Prostate gland (tissue), 2 donors: ENCODE measurements around the gene TYMS.

ENCODE experiments used
- POLR2A ChIP-seq: fragments of 450-650 bp; IDR thresholded peaks from one replicate; pipeline ENCODE4 v1.6.1; 2016; ENCODE audit warnings: antibody characterized with exemption, mild to moderate bottlenecking
- TF ChIP-seq, protein P1 (sequence below), 4 experiments: fragments of 200-600 bp in 2 of 4; fragments of 450-650 bp in 2 of 4; sonication (generic) in 2 of 4; IDR thresholded peaks; 1 replicate in 3 of 4; 2 replicates in 1 of 4; pipeline ENCODE4 v1.5.1; 2016 to 2019; ENCODE audit warnings: antibody characterized with exemption in 4 of 4, mild to moderate bottlenecking in 2 of 4, moderate library complexity in 2 of 4

DNA sequence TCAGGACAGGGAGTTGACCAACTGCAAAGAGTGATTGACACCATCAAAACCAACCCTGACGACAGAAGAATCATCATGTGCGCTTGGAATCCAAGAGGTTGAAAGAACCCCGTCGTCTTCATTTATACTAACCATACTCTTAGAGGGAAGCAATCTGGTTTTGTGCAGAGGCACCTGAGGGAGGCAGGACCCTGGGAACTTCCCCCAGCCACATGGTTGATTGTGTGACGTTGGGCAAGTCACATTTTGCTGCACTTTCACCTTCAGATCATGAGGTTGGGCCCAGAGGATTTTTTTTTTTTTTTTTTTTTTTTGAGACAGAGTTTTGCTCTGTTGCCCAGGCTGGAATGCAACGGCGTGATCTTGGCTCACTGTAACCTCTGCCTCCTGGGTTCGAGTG lies 11.6 kb downstream of the TYMS start:
- no peak for TF ChIP-seq POLR2A
- TF ChIP-seq, protein P1, sequence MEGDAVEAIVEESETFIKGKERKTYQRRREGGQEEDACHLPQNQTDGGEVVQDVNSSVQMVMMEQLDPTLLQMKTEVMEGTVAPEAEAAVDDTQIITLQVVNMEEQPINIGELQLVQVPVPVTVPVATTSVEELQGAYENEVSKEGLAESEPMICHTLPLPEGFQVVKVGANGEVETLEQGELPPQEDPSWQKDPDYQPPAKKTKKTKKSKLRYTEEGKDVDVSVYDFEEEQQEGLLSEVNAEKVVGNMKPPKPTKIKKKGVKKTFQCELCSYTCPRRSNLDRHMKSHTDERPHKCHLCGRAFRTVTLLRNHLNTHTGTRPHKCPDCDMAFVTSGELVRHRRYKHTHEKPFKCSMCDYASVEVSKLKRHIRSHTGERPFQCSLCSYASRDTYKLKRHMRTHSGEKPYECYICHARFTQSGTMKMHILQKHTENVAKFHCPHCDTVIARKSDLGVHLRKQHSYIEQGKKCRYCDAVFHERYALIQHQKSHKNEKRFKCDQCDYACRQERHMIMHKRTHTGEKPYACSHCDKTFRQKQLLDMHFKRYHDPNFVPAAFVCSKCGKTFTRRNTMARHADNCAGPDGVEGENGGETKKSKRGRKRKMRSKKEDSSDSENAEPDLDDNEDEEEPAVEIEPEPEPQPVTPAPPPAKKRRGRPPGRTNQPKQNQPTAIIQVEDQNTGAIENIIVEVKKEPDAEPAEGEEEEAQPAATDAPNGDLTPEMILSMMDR (IDR thresholded peaks at IDR 0.05), result no peak
